Tibial nerve (tissue), 4 donors: ENCODE measurements around the gene CCDC106. TPM values are rescaled to one million over a fixed set of nuclear protein-coding genes. Genes with fewer than 3 reads are reported as not detected.

ENCODE experiments used
- DNase-seq, 2 donors: peaks; one replicate each; pipeline ENCODE4 v3.0.0-alpha.2; 2019; ENCODE audit warnings: low spot score in 2 of 2
- H3K27ac ChIP-seq, 4 donors: fragments of 200-600 bp; sonication (generic) in 3 of 4; one replicate each; pipeline ENCODE4 v1.5.1; 2017 to 2019; ENCODE audit warnings: mild to moderate bottlenecking in 1 of 4
- H3K27me3 ChIP-seq, 2 donors: fragments of 200-600 bp; sonication (generic) in 1 of 2; one replicate each; pipeline versions ENCODE4 v1.5.1 to v1.6.0; 2017 to 2019
- H3K36me3 ChIP-seq, 3 donors: fragments of 200-600 bp; sonication (generic); one replicate each; pipeline ENCODE4 v1.5.1; 2018 to 2019
- H3K4me1 ChIP-seq, 4 donors: fragments of 200-600 bp; sonication (generic) in 3 of 4; one replicate each; pipeline ENCODE4 v1.5.1; 2017 to 2019
- H3K4me3 ChIP-seq, 4 donors: fragments of 200-600 bp; sonication (generic) in 3 of 4; one replicate each; pipeline ENCODE4 v1.5.1; 2017 to 2019; ENCODE audit warnings: mild to moderate bottlenecking in 1 of 4, moderate library complexity in 1 of 4
- H3K9me3 ChIP-seq, 4 donors: fragments of 200-600 bp; sonication (generic) in 3 of 4; one replicate each; pipeline ENCODE4 v1.5.1; 2017 to 2019
- CTCF ChIP-seq, 5 experiments: fragments of 200-600 bp in 3 of 5; fragments of 450-650 bp in 2 of 5; sonication (generic) in 3 of 5; IDR thresholded peaks; one replicate each; pipeline ENCODE4 v1.5.1; 2016 to 2019; ENCODE audit warnings: antibody characterized with exemption in 5 of 5, mild to moderate bottlenecking in 3 of 5, moderate library complexity in 2 of 5
- EP300 ChIP-seq, 2 donors: sonication (generic); formaldehyde crosslinking; IDR thresholded peaks; one replicate each; pipeline ENCODE4 v1.6.1; 2017; ENCODE audit warnings: antibody characterized with exemption in 2 of 2, mild to moderate bottlenecking in 1 of 2
- POLR2A ChIP-seq, 2 donors: fragments of 450-650 bp; IDR thresholded peaks; one replicate each; pipeline ENCODE4 v1.6.1; 2017; ENCODE audit warnings: antibody characterized with exemption in 2 of 2, mild to moderate bottlenecking in 2 of 2, moderate library complexity in 2 of 2
- WGBS, 2 donors: methylation state at CpG; one replicate each; pipeline ENCODE4 v1.1.5; 2018; 5-methylcytosine and 5-hydroxymethylcytosine counted together
- total RNA-seq, 4 donors: library from RNA; depleted of rRNA; stranded (reverse); fragments of >200 nt; gene quantifications; one replicate each; pipeline ENCODE4 v1.1.0, GENCODE V29; 2016

Gene CCDC106
- total RNA-seq, 4 donors from 2014 or later, result 14.5 to 39.6 (median 16.1) TPM

- DNase-seq, result no peak
- no peak overlapping the region for H3K27ac ChIP-seq
- TF ChIP-seq POLR2A (IDR thresholded peaks at IDR 0.05), result no peak
- TF ChIP-seq EP300 (IDR thresholded peaks at IDR 0.05), result no peak
- TF ChIP-seq CTCF (IDR thresholded peaks at IDR 0.05), result no peak
- H3K4me1 ChIP-seq, result peaks cover 0 to 77% (median 37%) of the 10 kb centered on the region in 4 donors
- peaks cover 0 to 21% (median 0%) of the 10 kb centered on the region in 3 donors for H3K36me3 ChIP-seq
- 65 to 68% methylated on average over 5 of the region's 5 CpGs for WGBS, 2 donors
- no peaks in the 10 kb centered on the region for H3K9me3 ChIP-seq
- H3K4me3 ChIP-seq, result no peak overlapping the region
- H3K27me3 ChIP-seq, result no peaks in the 10 kb centered on the region
These were observed 2.5 kb upstream of the CCDC106 start for GRCh38 chr19:55645512-55645881.

- Histone ChIP-seq H3K36me3 (peaks cover 0 to 34% (median 0%) of the 10 kb centered on the region in 3 donors), H3K9me3 (no peaks in the 10 kb centered on the region), H3K27me3 (no peaks in the 10 kb centered on the region), H3K27ac (peak overlapping the region; percentile 80 to 93 (median 88)), H3K4me3 (peak overlapping the region; percentile 63 to 92 (median 68)), H3K4me1 (peaks cover 0 to 66% (median 33%) of the 10 kb centered on the region in 4 donors)
- WGBS, 2 donors, result 37 to 40% methylated on average over 14 of the region's 14 CpGs
- TF ChIP-seq POLR2A (IDR thresholded peaks at IDR 0.05), result no peak
- DNase-seq, result no peak
These were observed 902 bp upstream of the CCDC106 start for GRCh38 chr19:55646889-55647731.

DNA sequence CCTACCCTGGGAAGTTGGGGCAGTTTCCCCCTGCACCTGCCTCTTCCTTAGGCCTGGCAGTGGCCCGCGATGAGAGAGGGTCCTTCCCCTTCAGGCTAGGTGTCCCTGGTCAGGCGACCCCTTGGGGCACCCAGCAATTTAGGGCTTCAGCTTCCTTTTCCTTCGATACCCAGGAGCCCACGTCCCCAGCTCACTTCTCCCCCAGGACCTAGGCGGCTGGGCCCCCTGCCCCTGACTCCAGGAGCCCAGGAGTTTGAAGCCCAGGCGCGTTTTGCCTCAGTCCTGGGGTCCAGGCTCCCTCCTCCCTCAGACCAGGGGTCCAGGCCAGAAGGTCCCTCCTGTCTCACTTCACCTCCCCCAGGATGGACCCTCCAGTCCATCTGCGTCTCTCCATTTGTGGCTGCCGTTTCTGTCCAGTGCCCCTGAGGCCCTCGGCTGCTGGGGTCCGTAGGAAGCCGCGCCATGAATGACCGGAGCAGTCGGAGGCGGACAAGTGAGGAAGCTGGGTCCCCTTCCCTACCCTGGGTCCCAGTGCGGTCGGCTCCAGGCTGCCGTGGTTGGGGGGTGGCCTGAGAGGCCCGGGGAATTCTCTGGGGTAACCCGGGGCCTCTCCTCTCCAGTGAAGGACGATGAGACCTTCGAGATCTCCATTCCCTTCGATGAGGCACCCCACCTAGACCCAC lies 714 bp downstream of the CCDC106 start:
- Histone ChIP-seq H3K27ac (peak overlapping the region; percentile 80 to 93 (median 88)), H3K4me3 (peak overlapping the region; percentile 63 to 92 (median 68)), H3K27me3 (no peaks in the 10 kb centered on the region), H3K36me3 (peaks cover 0 to 41% (median 0%) of the 10 kb centered on the region in 3 donors), H3K9me3 (no peaks in the 10 kb centered on the region), H3K4me1 (peaks cover 0 to 65% (median 27%) of the 10 kb centered on the region in 4 donors)
- no peak for DNase-seq
- TF ChIP-seq CTCF (IDR thresholded peaks at IDR 0.05) (no peak), POLR2A (IDR thresholded peaks at IDR 0.05) (no peak), EP300 (IDR thresholded peaks at IDR 0.05) (no peak)
- WGBS, 2 donors, result 14 to 15% methylated on average over 23 to 25 of the region's 25 CpGs

DNA sequence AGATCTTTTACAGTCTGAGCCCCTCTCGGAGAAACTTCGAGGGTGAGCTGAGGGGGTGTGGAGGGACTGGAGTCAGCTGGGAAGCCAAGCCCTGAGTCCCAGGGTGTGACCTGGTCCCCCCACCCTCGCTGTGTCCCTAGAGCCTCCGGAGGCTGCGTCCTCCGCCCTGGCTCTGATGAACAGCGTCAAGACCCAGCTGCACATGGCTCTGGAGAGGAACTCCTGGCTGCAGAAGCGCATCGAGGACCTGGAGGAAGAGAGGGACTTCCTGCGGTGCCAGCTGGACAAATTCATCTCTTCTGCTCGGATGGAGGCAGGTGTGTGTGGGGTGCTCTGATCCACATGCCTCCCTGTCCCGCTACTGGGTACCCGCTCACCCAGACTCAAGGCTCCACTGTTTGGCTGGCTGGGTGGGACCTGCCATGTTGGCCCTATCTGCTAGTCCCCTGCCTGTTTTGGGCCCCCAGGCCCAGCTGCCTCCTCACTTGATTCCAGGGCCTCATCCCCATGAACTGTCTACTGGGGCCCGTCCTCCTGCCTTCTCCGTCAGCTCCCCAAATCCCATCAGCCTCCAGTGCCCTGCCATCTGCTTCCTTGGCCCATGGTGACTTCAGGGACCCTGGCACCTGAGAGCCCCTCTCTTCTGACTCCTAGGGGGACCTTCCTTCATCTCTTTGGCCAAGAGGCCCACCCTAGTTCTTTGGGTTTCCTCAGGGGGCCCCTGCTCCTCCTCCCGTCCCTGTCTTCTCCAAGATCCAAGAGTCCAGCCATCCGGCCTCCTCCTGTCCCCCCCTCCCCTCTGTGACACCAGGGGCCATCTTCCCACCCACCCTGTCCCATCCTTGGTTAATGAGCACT lies 1.5 kb downstream of the CCDC106 start:
- DNase-seq, result no peak
- Histone ChIP-seq H3K27ac (peak overlapping the region; percentile 80 to 93 (median 88)), H3K27me3 (no peaks in the 10 kb centered on the region), H3K36me3 (peaks cover 0 to 41% (median 0%) of the 10 kb centered on the region in 3 donors), H3K4me1 (peaks cover 0 to 57% (median 20%) of the 10 kb centered on the region in 4 donors), H3K9me3 (no peaks in the 10 kb centered on the region), H3K4me3 (peak overlapping the region in 2 of 4 donors; percentile 63 to 92)
- WGBS, 2 donors, result 73 to 74% methylated on average over 15 to 17 of the region's 17 CpGs
- no peak for TF ChIP-seq POLR2A (IDR thresholded peaks at IDR 0.05)
- no peak for TF ChIP-seq EP300 (IDR thresholded peaks at IDR 0.05)
- no peak for TF ChIP-seq CTCF (IDR thresholded peaks at IDR 0.05)

DNA sequence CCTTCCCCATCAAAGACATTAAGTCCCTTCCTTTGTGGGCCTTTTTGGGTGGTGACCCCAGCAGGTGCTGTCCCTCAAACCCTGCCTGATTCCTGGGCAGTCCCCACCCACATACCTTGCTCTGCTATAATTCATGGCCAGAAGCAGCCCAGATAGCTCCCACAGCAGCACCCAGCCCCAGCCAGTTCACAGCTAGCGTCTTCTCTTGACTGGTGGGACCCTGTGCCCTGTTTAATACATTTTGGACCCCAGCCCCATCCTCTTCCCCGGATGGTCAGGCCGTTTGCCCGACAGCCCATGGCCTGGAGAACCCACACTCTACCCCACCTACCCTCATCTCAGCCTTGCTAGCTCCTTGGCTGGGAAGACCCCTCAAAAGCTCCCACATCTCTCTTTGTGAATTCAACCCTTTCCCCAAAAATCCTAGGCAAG lies 2.1 kb downstream of the CCDC106 start:
- WGBS, 2 donors, result 88 to 94% methylated on average over 4 of the region's 4 CpGs
- no peak overlapping the region for H3K27ac ChIP-seq
- no peaks in the 10 kb centered on the region for H3K9me3 ChIP-seq
- H3K36me3 ChIP-seq, result peaks cover 0 to 34% (median 0%) of the 10 kb centered on the region in 3 donors
- no peaks in the 10 kb centered on the region for H3K27me3 ChIP-seq
- no peak for TF ChIP-seq EP300 (IDR thresholded peaks at IDR 0.05)
- no peak for TF ChIP-seq CTCF (IDR thresholded peaks at IDR 0.05)
- DNase-seq, result no peak
- H3K4me3 ChIP-seq, result no peak overlapping the region
- peaks cover 0 to 51% (median 16%) of the 10 kb centered on the region in 4 donors for H3K4me1 ChIP-seq
